ENCODE data around the gene LYRM1.

DNA sequence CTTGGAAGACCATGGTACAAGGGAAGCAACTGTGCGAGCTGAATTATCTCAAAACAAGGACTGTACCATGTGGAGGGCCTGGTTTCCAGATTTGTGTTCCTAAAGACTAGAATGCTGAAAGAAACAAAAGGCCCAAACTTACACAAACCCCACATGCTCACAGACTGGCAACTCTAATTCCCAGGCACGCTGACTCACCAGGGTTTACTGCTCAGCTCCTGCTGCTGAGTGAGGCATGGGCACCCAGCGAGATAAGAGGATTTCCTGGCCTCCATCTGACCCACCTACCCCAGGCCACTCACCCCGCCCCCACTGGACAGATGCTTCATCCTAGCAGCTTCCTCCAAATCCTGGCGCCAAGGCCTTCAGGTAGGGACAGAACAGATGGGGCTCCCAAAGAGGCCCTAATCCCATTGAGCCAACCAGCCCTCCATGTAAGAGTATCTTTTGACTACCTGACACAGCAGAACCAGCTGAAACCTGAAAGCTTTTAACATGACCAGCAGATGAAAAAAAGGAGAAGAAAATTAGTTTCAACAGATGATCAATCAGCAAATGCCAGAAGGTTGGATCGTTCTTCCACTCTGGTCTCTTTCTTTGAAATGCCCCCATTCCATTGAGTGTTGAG is 34.3 kb upstream of the LYRM1 start:
- no peak for TF ChIP-seq EP300 (conservative IDR thresholded peaks at IDR 0.05; ENCODE audit: poor library complexity, severe bottlenecking)
- TF ChIP-seq, protein P1, sequence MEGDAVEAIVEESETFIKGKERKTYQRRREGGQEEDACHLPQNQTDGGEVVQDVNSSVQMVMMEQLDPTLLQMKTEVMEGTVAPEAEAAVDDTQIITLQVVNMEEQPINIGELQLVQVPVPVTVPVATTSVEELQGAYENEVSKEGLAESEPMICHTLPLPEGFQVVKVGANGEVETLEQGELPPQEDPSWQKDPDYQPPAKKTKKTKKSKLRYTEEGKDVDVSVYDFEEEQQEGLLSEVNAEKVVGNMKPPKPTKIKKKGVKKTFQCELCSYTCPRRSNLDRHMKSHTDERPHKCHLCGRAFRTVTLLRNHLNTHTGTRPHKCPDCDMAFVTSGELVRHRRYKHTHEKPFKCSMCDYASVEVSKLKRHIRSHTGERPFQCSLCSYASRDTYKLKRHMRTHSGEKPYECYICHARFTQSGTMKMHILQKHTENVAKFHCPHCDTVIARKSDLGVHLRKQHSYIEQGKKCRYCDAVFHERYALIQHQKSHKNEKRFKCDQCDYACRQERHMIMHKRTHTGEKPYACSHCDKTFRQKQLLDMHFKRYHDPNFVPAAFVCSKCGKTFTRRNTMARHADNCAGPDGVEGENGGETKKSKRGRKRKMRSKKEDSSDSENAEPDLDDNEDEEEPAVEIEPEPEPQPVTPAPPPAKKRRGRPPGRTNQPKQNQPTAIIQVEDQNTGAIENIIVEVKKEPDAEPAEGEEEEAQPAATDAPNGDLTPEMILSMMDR (IDR thresholded peaks at IDR 0.05; ENCODE audit: poor library complexity, severe bottlenecking): no peak
- TF ChIP-seq MXI1 (conservative IDR thresholded peaks at IDR 0.05; ENCODE audit: poor library complexity, severe bottlenecking): no peak
- TF ChIP-seq EZH2 (IDR thresholded peaks at IDR 0.05; ENCODE audit: borderline replicate concordance, insufficient read depth, low read length, poor library complexity, severe bottlenecking): no peak
- no peak for TF ChIP-seq POLR2AphosphoS5 (IDR thresholded peaks at IDR 0.05)

Measured in neural cell (in vitro differentiated cells).